BLaER1 treated with 17β-estradiol and CSF1 and Interleukin-3, amounts not matched to agents 10 nM and 100 nM (cell line): ENCODE data around the gene CDH4.

Experiments
- H3K27ac ChIP-seq, 11 experiments: shearing (Covaris generic); formaldehyde crosslinking; 2 replicates each; pipeline ENCODE4 v1.8.1; 2022
- H3K27me3 ChIP-seq, 11 experiments: shearing (Covaris generic); formaldehyde crosslinking; 2 replicates each; pipeline ENCODE4 v1.8.1; 2022
- H3K36me3 ChIP-seq, 11 experiments: shearing (Covaris generic); formaldehyde crosslinking; 2 replicates each; pipeline ENCODE4 v1.8.1; 2022
- H3K4me1 ChIP-seq, 10 experiments: shearing (Covaris generic); formaldehyde crosslinking; 2 replicates each; pipeline ENCODE4 v1.8.1; 2022
- H3K4me2 ChIP-seq, 11 experiments: shearing (Covaris generic); formaldehyde crosslinking; 2 replicates each; pipeline ENCODE4 v1.8.1; 2022
- H3K4me3 ChIP-seq, 10 experiments: shearing (Covaris generic); formaldehyde crosslinking; 2 replicates each; pipeline ENCODE4 v1.8.1; 2022
- H3K9ac ChIP-seq, 11 experiments: shearing (Covaris generic); formaldehyde crosslinking; 2 replicates each; pipeline ENCODE4 v1.8.1; 2022
- H3K9me3 ChIP-seq, 11 experiments: shearing (Covaris generic); formaldehyde crosslinking; replicated peaks in 1 of 11; 2 replicates each; pipeline ENCODE4 v1.8.1; 2022
- H4K20me1 ChIP-seq, 11 experiments: shearing (Covaris generic); formaldehyde crosslinking; 2 replicates each; pipeline ENCODE4 v1.8.1; 2022
- Cebpa-rat ChIP-seq, 11 experiments: shearing (Covaris generic); IDR thresholded peaks; 2 replicates each; pipeline ENCODE4 v1.8.1; 2022

Gene CDH4

GRCh38 chr20:61646986-61647385, 394.9 kb downstream of the CDH4 start:
- Histone ChIP-seq H3K4me2 (no peak overlapping the region), H3K27me3 (no peaks in the 10 kb centered on the region)

DNA sequence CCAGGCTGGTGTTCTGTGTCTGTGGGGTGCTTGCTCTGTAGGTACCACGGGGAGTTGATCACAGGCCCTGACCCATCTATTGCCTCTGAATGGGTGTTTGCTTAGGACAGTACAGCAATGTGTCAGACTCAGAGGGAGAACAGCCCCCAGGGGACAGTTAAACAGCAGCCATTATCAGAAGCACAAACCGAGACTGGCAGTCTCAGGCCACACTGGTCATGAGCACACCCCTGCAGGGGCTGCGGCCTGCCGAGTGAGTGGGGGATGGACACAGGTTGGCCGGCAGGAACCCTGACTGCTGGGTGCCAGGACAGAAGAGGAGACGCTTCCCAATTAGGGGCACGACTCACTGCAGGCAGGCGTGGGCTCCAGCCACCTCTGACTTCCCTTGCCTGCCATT, 395.6 kb downstream of the CDH4 start:
- TF ChIP-seq Cebpa-rat (IDR thresholded peaks at IDR 0.05), result no peak
- H3K9me3 ChIP-seq, result peaks cover 0 to 4% (median 0%) of the 10 kb centered on the region in 11 experiments; a peak in 5 of 22 replicates
- peaks cover 14 to 33% (median 22%) of the 10 kb centered on the region in 10 experiments for H3K4me1 ChIP-seq
- H3K27me3 ChIP-seq, result no peaks in the 10 kb centered on the region
- no peak overlapping the region for H3K9ac ChIP-seq
- no peak overlapping the region for H3K27ac ChIP-seq
- no peak overlapping the region for H3K4me3 ChIP-seq
- 0 out of 22 replicates have a peak overlapping the region, but pooled peaks of 1 of the 11 experiments have one; percentile 5 for H3K4me2 ChIP-seq
- H3K36me3 ChIP-seq, result no peaks in the 10 kb centered on the region
- H4K20me1 ChIP-seq, result peaks cover 0 to 14% (median 0%) of the 10 kb centered on the region in 11 experiments; a peak in 3 of 22 replicates

More at GRCh38 chr20:61646986-61647385, 394.9 kb downstream of the CDH4 start:
- peaks cover 0 to 14% (median 0%) of the 10 kb centered on the region in 11 experiments; a peak in 3 of 22 replicates for H4K20me1 ChIP-seq
- H3K4me1 ChIP-seq, result peaks cover 14 to 40% (median 29%) of the 10 kb centered on the region in 10 experiments
- H3K4me3 ChIP-seq, result no peak overlapping the region
- no peak overlapping the region for H3K9ac ChIP-seq
- TF ChIP-seq Cebpa-rat (IDR thresholded peaks at IDR 0.05), result no peak
- H3K27ac ChIP-seq, result no peak overlapping the region
- no peaks in the 10 kb centered on the region for H3K36me3 ChIP-seq
- peaks cover 0 to 10% (median 0%) of the 10 kb centered on the region in 11 experiments; a peak in 5 of 22 replicates for H3K9me3 ChIP-seq

DNA sequence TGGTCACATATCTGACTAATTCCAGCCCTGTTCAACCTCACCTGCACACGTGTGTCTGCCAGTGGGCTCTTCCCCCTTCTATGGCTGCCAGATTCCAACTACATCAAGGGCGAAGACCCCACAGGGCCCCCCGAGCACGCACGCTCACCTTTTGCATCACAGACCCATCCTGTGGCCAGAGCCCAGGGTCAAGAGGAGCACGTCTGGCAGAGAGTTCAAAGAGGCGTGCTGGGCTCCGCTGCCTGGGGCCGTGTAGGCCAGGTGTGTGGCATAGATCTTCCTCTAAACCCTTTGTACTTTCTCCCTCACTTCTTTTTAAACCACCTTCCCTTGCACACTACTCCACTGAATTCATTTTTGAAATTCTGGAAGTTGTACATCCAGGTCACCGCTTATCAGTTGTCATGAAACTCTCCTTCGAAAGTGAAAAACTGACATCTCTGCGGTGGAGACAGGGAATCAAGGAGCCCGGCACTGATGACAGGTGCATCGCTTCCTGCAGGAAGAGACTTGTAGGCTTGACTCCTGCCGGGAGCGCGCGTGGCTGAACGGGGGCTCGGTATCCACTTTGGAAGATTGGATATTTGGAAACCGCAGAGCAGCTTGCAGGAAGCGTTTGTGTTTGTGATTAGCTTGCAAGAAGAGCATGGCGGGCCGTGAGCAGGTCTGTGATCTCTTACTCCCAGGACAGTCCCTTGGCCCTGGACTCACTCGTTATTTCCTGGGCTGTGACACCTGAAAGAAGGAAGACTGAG, 397.2 kb downstream of the CDH4 start:
- Histone ChIP-seq H4K20me1 (peaks cover 0 to 14% (median 0%) of the 10 kb centered on the region in 11 experiments; a peak in 3 of 22 replicates), H3K27me3 (no peaks in the 10 kb centered on the region), H3K9me3 (peaks cover 0 to 7% (median 5%) of the 10 kb centered on the region in 11 experiments; a peak in 14 of 22 replicates), H3K36me3 (no peaks in the 10 kb centered on the region), H3K4me2 (no peak overlapping the region), H3K9ac (no peak overlapping the region), H3K4me3 (no peak overlapping the region), H3K27ac (no peak overlapping the region), H3K4me1 (peaks cover 0 to 17% (median 8%) of the 10 kb centered on the region in 10 experiments; a peak in 13 of 20 replicates)
- TF ChIP-seq Cebpa-rat (IDR thresholded peaks at IDR 0.05), result no peak

- peaks cover 4 to 13% (median 10%) of the 10 kb centered on the region in 11 experiments; a peak in 19 of 22 replicates for H3K9me3 ChIP-seq
- peaks cover 0 to 14% (median 0%) of the 10 kb centered on the region in 11 experiments; a peak in 3 of 22 replicates for H4K20me1 ChIP-seq
- no peak overlapping the region for H3K9ac ChIP-seq
- no peak overlapping the region for H3K4me2 ChIP-seq
- H3K4me1 ChIP-seq, result peaks cover 0 to 16% (median 7%) of the 10 kb centered on the region in 10 experiments; a peak in 10 of 20 replicates
- TF ChIP-seq Cebpa-rat (IDR thresholded peaks at IDR 0.05), result no peak
- no peaks in the 10 kb centered on the region for H3K27me3 ChIP-seq
- no peak overlapping the region for H3K4me3 ChIP-seq
- H3K36me3 ChIP-seq, result no peaks in the 10 kb centered on the region
- H3K27ac ChIP-seq, result no peak overlapping the region
These were observed 397.8 kb downstream of the CDH4 start for GRCh38 chr20:61649860-61650162.

DNA sequence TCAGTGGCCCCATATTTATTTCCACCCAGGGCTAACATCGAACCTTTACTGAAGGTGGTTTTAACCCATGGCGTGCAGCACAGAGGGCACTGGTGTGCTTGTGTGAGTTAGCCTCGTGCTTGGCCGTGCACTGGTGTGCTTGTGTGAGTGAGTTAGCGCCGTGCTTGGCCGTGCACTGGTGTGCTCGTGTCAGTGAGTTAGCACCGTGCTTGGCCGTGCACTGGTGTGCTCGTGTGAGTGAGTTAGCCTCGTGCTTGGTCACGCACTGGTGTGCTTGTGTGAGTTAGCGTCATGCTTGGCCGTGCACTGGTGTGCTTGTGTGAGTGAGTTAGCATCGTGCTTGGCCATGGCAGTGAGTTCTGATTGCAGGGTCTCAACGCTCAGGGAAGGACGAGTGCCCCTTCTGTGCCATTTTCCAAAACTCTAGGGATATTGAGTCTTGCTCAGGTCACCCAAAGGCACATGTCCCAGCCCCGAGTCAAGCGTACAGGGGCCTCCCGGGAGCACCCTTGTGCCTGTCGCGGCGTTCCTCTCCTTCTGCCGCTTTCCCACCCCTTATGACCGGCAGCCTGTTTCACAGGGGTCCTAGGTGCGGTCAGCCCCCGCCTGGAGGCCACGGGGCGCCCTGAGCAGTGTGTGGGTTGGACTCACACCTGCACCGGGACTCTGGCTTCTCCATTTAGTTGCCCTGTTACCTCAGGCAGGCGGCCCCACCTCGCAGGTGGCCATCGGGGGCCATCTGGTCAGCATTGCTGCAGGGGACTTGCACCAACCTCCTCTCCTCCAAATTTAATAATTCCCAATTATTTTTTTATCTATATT, 399.1 kb downstream of the CDH4 start:
- no peak overlapping the region for H3K9ac ChIP-seq
- H4K20me1 ChIP-seq, result peaks cover 0 to 14% (median 0%) of the 10 kb centered on the region in 11 experiments; a peak in 3 of 22 replicates
- peak overlapping the region in 6 of 11 experiments; percentile 16 to 46 (median 32); a peak in 10 of 22 replicates for H3K4me2 ChIP-seq
- H3K36me3 ChIP-seq, result no peaks in the 10 kb centered on the region
- peaks cover 5 to 15% (median 12%) of the 10 kb centered on the region in 11 experiments; a peak in 19 of 22 replicates for H3K9me3 ChIP-seq
- TF ChIP-seq Cebpa-rat (IDR thresholded peaks at IDR 0.05), result no peak
- H3K4me3 ChIP-seq, result no peak overlapping the region
- peaks cover 0 to 16% (median 7%) of the 10 kb centered on the region in 10 experiments; a peak in 10 of 20 replicates for H3K4me1 ChIP-seq
- H3K27ac ChIP-seq, result no peak overlapping the region
- no peaks in the 10 kb centered on the region for H3K27me3 ChIP-seq

GRCh38 chr20:61652146-61652545, 400.1 kb downstream of the CDH4 start:
- H3K9ac ChIP-seq, result no peak overlapping the region
- peaks cover 5 to 15% (median 12%) of the 10 kb centered on the region in 11 experiments; a peak in 19 of 22 replicates for H3K9me3 ChIP-seq
- H3K4me3 ChIP-seq, result no peak overlapping the region
- H3K4me2 ChIP-seq, result no peak overlapping the region
- H3K36me3 ChIP-seq, result no peaks in the 10 kb centered on the region
- no peak for TF ChIP-seq Cebpa-rat (IDR thresholded peaks at IDR 0.05)
- H3K4me1 ChIP-seq, result peaks cover 0 to 16% (median 7%) of the 10 kb centered on the region in 10 experiments; a peak in 10 of 20 replicates
- no peaks in the 10 kb centered on the region for H3K27me3 ChIP-seq
- no peak overlapping the region for H3K27ac ChIP-seq
- H4K20me1 ChIP-seq, result peaks cover 0 to 14% (median 0%) of the 10 kb centered on the region in 11 experiments; a peak in 3 of 22 replicates

- H3K9me3 ChIP-seq, result peaks cover 5 to 15% (median 12%) of the 10 kb centered on the region in 11 experiments; a peak in 19 of 22 replicates
- no peak overlapping the region for H3K4me2 ChIP-seq
- no peaks in the 10 kb centered on the region for H3K36me3 ChIP-seq
- H3K27ac ChIP-seq, result no peak overlapping the region
- peaks cover 3 to 32% (median 24%) of the 10 kb centered on the region in 10 experiments; a peak in 18 of 20 replicates for H3K4me1 ChIP-seq
- H3K4me3 ChIP-seq, result no peak overlapping the region
- no peak for TF ChIP-seq Cebpa-rat (IDR thresholded peaks at IDR 0.05)
- H4K20me1 ChIP-seq, result peaks cover 0 to 3% (median 0%) of the 10 kb centered on the region in 11 experiments; a peak in 2 of 22 replicates
- no peaks in the 10 kb centered on the region for H3K27me3 ChIP-seq
- no peak overlapping the region for H3K9ac ChIP-seq
These were observed 402.7 kb downstream of the CDH4 start for GRCh38 chr20:61654726-61655125.

DNA sequence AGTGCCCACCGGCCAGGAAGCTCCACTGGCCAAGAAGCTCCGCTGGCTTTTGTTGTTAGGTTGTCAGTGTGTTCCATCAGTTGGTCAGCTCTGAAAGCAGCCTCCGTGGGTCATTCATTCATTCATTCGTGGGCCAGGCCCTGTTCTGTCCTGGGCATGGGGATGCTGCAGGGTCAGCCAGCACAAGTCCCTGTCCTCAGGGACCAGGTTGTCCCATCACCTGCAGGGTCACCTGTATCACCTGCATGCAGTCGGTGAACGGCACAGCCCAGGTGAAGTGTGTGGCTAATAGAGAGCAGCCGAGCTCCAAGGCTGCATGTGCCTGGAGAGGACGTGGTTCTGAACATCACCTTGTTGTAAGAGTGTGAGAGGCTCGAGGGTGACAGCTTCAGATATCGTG, 403.5 kb downstream of the CDH4 start:
- H3K9me3 ChIP-seq, result peaks cover 5 to 15% (median 12%) of the 10 kb centered on the region in 11 experiments; a peak in 19 of 22 replicates
- no peaks in the 10 kb centered on the region for H3K36me3 ChIP-seq
- H3K9ac ChIP-seq, result no peak overlapping the region
- H3K4me1 ChIP-seq, result peaks cover 8 to 41% (median 33%) of the 10 kb centered on the region in 10 experiments; a peak in 19 of 20 replicates
- H3K27ac ChIP-seq, result no peak overlapping the region
- H4K20me1 ChIP-seq, result no peaks in the 10 kb centered on the region; a peak in 1 of 22 replicates
- H3K4me2 ChIP-seq, result no peak overlapping the region
- H3K4me3 ChIP-seq, result no peak overlapping the region
- TF ChIP-seq Cebpa-rat (IDR thresholded peaks at IDR 0.05), result no peak
- H3K27me3 ChIP-seq, result no peaks in the 10 kb centered on the region
